ENCODE measurements around the gene SPIB.

The SPIB gene

GRCh38 chr19:50457300-50457699 is 38.6 kb downstream of the SPIB start:
- no peak for TF ChIP-seq SNAI2 (CRISPR knock-in tag; IDR thresholded peaks at IDR 0.05)
- no peak for TF ChIP-seq TOX (CRISPR knock-in tag; IDR thresholded peaks at IDR 0.05; ENCODE audit: borderline replicate concordance)
- TF ChIP-seq BACH2 (CRISPR knock-in tag; IDR thresholded peaks at IDR 0.05; ENCODE audit: borderline replicate concordance) = no peak
- no peak for TF ChIP-seq OSR1 (CRISPR knock-in tag; IDR thresholded peaks at IDR 0.05)
- no peak for TF ChIP-seq RARB (CRISPR knock-in tag; IDR thresholded peaks at IDR 0.05)
- TF ChIP-seq TCF4 (CRISPR knock-in tag; IDR thresholded peaks at IDR 0.05; ENCODE audit: borderline replicate concordance) = no peak
- no peak for TF ChIP-seq CSDC2 (CRISPR knock-in tag; IDR thresholded peaks at IDR 0.05)
- TF ChIP-seq ZNF8 (CRISPR knock-in tag; IDR thresholded peaks at IDR 0.05) = no peak
- TF ChIP-seq, protein P1, sequence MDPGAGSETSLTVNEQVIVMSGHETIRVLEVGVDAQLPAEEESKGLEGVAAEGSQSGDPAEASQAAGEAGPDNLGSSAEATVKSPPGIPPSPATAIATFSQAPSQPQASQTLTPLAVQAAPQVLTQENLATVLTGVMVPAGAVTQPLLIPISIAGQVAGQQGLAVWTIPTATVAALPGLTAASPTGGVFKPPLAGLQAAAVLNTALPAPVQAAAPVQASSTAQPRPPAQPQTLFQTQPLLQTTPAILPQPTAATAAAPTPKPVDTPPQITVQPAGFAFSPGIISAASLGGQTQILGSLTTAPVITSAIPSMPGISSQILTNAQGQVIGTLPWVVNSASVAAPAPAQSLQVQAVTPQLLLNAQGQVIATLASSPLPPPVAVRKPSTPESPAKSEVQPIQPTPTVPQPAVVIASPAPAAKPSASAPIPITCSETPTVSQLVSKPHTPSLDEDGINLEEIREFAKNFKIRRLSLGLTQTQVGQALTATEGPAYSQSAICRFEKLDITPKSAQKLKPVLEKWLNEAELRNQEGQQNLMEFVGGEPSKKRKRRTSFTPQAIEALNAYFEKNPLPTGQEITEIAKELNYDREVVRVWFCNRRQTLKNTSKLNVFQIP (CRISPR knock-in tag; IDR thresholded peaks at IDR 0.05; ENCODE audit: borderline replicate concordance, low read depth) = no peak
- TF ChIP-seq, protein P2, sequence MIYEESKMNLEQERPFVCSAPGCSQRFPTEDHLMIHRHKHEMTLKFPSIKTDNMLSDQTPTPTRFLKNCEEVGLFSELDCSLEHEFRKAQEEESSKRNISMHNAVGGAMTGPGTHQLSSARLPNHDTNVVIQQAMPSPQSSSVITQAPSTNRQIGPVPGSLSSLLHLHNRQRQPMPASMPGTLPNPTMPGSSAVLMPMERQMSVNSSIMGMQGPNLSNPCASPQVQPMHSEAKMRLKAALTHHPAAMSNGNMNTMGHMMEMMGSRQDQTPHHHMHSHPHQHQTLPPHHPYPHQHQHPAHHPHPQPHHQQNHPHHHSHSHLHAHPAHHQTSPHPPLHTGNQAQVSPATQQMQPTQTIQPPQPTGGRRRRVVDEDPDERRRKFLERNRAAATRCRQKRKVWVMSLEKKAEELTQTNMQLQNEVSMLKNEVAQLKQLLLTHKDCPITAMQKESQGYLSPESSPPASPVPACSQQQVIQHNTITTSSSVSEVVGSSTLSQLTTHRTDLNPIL (CRISPR knock-in tag; IDR thresholded peaks at IDR 0.05; ENCODE audit: low read depth) = no peak
- TF ChIP-seq, protein P3, sequence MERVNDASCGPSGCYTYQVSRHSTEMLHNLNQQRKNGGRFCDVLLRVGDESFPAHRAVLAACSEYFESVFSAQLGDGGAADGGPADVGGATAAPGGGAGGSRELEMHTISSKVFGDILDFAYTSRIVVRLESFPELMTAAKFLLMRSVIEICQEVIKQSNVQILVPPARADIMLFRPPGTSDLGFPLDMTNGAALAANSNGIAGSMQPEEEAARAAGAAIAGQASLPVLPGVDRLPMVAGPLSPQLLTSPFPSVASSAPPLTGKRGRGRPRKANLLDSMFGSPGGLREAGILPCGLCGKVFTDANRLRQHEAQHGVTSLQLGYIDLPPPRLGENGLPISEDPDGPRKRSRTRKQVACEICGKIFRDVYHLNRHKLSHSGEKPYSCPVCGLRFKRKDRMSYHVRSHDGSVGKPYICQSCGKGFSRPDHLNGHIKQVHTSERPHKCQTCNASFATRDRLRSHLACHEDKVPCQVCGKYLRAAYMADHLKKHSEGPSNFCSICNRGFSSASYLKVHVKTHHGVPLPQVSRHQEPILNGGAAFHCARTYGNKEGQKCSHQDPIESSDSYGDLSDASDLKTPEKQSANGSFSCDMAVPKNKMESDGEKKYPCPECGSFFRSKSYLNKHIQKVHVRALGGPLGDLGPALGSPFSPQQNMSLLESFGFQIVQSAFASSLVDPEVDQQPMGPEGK (CRISPR knock-in tag; IDR thresholded peaks at IDR 0.05; ENCODE audit: borderline replicate concordance) = no peak
- no peak for ATAC-seq

GRCh38 chr19:50458396-50459066 is 39.8 kb downstream of the SPIB start:
- ATAC-seq = no peak
- TF ChIP-seq ZNF8 (CRISPR knock-in tag; IDR thresholded peaks at IDR 0.05) = no peak

DNA sequence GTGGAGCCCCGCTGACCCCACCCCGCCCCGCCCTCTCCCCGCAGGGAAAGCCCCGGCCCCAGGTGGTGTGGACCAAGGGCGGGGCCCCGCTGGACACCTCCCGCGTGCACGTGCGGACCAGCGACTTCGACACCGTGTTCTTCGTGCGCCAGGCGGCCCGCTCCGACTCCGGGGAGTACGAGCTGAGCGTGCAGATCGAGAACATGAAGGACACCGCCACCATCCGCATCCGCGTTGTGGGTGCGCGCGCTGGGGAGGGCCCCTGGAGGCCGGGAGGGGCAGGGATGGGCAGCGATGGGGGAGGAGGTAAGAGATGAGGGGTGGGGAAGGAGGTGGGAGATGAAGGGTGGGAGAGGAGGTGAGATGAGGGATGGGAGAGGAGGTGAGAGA is 40.3 kb downstream of the SPIB start:
- TF ChIP-seq ZC3H10 (CRISPR knock-in tag; IDR thresholded peaks at IDR 0.05) (no peak), SNAI2 (CRISPR knock-in tag; IDR thresholded peaks at IDR 0.05) (no peak)
- no peak for ATAC-seq

DNA sequence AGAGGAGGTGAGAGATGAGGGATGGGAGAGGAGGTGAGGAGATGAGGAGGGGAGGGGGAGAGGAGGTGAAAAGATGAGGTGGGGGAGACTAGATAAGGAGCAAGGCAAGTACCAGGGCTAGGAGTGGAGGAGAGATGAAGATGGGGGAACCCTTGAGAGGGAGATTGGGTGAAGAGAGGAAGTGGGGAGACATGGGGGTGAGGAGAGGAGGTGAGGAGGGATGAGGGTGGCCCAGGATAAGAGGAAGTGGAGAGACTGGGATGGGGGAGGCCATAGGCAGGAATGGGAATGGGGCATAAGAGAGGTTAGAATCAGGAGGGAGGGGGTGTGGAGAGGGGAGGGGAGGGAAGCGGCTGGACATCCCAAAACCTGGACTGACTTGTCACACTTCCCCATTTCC is 40.9 kb downstream of the SPIB start:
- ATAC-seq = no peak
- TF ChIP-seq SNAI2 (CRISPR knock-in tag; IDR thresholded peaks at IDR 0.05) (no peak), ARNTL (CRISPR knock-in tag; IDR thresholded peaks at IDR 0.05; ENCODE audit: borderline replicate concordance, low read depth) (no peak), TCF4 (CRISPR knock-in tag; IDR thresholded peaks at IDR 0.05; ENCODE audit: borderline replicate concordance) (no peak), ZFP3 (CRISPR knock-in tag; IDR thresholded peaks at IDR 0.05) (no peak), ZNF565 (CRISPR knock-in tag; conservative IDR thresholded peaks at IDR 0.05; ENCODE audit: low read depth) (no peak), CSDC2 (CRISPR knock-in tag; IDR thresholded peaks at IDR 0.05) (no peak), TOX (CRISPR knock-in tag; IDR thresholded peaks at IDR 0.05; ENCODE audit: borderline replicate concordance) (no peak), GLIS3 (CRISPR knock-in tag; IDR thresholded peaks at IDR 0.05) (no peak), ZNF70 (CRISPR knock-in tag; IDR thresholded peaks at IDR 0.05) (no peak), OSR1 (CRISPR knock-in tag; IDR thresholded peaks at IDR 0.05) (no peak), BACH2 (CRISPR knock-in tag; IDR thresholded peaks at IDR 0.05; ENCODE audit: borderline replicate concordance) (no peak), RARB (CRISPR knock-in tag; IDR thresholded peaks at IDR 0.05) (no peak)
- TF ChIP-seq, protein P1 (CRISPR knock-in tag; IDR thresholded peaks at IDR 0.05; ENCODE audit: borderline replicate concordance, low read depth) = no peak
- TF ChIP-seq, protein P2 (CRISPR knock-in tag; IDR thresholded peaks at IDR 0.05; ENCODE audit: low read depth) = no peak
